Activated naive CD4-positive, alpha-beta T cell treated with Interleukin-2 at 50 U/mL for 16 hours (primary cell): ENCODE measurements around the gene ADAM10.
"Not testable (repeated sequence)": the region's sequence is repeated elsewhere in the genome, so short reads cannot be mapped to it uniquely, and the experiment has no call there.

ENCODE experiments used
- DNase-seq: peaks from one replicate; pipeline ENCODE4 v3.0.0-alpha.2; 2020

ADAM10 gene

DNA sequence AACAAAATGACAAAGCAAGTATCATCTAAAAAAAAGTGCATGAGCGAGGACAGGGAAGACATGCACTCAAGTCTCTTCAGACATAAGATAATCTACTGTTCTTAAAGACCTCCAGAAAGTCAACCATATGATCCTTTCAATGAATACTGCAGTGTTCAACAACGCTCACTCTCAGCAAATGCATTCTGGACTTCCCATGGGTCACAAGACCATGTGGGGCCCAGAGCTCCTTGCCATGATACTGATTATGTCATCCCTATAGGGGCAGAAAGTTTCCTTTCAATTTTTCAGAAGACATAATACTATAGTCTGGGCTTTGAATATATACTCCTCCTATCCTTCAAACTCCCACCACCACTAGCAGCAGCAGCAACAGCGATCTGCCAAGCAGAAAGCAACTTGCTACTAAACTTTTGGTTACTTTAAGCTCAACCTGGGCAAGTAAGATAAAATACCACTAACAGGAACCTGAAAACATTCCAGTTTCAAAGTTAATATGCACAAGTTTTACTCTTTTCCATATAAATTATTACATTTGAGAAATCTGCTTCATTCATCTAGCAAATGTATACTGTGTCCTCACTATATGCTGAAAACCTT lies 143.5 kb downstream of the ADAM10 start:
- DNase-seq = no peak

GRCh38 chr15:58604455-58604923 lies 145.0 kb downstream of the ADAM10 start:
- no peak for DNase-seq

GRCh38 chr15:58603927-58604326 lies 145.6 kb downstream of the ADAM10 start:
- not testable (repeated sequence) for DNase-seq

- DNase-seq = no peak
These were observed 146.7 kb downstream of the ADAM10 start for GRCh38 chr15:58602823-58603222.

DNA sequence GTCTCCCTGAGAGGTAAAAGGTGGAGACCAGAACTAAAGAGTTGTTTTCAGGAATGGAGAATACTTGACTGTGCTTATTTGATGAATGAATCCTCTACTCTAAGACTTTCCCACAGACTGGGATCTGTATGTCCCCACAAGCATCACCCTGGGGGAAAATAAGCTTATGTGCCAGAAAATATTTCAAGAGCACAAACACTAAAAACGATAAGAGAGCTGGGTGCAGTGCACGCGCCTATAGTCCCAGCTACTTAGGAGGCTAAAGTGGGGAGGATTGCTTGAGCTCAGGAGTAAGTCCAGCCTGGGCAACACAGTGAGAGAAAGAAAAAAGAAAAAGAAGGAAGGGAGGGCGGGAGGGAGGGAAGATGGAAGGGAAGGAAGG lies 150.7 kb downstream of the ADAM10 start:
- DNase-seq = no peak

DNA sequence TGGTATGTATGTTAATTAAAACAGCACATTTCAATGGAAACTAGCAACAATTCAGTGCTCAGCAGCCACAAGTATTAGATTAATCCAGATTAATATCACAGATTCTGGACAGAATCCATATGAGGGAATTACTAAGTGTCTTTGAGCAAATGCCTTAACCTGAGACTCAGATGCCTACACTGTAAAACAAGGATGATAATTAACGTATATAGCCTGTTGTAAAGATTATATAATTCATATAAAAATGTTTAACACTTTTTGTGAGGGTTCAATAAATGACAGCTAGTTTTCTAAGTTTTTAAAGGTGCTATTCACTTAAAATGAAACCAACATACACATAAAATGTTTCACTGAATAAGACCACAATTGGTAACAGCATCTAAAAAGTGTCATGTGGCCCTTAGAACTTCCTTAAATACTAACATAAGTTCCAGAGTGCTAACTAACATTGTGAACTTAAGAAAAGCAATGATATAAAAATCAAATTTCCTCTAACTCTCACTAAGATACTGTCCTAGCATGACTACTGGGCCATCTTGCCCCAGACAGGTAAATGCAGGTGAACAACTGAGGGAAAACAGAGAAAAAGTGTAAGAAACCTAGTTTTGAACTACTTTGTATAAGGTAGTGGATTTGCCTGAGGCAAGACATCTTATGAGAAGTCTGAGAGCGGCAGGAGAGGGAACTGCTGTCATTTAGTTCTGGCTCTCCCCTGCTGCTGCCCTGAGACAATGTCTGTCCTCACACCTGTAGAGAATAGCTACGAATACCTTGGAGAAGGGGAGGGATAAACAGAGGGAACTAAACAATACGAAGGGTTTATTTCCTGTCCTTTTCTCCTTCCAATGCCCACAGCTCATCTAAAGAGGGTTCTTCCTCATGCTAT lies 151.3 kb downstream of the ADAM10 start:
- no peak for DNase-seq

DNA sequence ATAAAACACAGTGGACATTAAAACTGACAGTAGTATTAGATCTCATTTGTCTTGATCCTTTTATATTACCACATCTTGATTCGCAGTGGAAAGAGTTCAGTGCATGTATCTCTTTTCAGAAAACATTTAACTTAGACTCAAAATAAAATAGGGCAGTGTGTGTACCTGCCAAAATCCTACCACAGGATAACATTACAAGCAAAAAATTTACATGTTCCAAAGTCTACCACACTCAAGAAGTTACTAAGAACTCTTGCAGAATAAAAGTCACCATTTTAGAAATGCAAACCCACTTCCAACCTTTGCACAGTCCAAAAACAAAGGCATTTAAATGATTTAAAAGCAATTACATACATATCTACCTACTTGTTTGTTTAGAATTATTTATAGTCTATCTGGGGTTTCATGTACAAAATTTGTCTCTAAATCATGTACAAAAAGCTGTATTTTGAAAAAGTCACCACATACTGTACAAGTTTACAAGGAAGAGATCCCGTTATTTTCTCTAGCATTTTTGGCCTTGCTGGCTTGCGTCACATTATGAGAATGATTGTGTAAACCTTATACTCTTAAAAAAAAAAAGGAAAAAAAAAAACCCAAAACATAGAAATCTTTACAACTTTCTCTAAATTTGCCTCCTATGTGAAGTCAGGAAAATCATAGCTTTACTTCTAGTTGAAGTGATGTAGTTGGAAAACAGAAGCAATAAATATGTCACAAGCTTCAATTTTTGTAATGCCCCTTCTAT lies 153.8 kb downstream of the ADAM10 start:
- no peak for DNase-seq

DNA sequence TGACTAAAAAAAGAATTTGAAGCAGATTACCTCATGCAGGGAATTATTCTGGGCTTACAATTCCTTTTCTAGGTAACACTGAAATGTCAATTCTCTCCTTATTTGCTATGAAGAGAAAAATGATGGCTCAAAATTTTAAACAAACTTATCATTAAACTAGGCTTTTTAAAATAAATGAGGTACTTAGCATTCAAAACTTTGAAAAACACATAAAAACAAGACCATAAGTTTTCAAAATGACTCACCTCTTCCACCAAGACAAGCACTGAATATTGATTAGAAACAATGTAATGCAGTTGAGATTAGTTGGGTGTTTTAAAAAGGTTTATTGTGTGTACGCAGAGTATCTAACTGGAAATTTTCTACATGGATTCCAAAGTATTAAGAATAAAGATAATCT lies 154.6 kb downstream of the ADAM10 start:
- no peak for DNase-seq

DNA sequence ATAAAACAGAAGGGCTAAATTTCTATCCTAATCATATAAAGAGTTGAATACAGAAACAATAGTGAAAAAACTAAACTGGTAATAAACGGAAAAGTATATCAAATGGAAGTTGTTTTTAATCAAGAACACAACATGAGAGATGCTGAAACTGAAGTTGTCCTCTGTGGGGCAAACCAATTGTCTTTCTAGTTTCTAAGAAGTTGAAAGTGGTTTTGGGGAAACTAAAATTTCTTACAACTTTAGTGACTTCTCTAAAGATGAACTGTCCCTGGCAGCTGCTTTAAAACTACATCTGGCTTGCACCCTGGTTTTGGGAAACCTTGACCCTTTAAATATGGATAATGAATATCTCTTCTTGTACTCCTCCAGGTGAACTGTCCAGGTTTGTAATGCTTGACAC lies 155.6 kb downstream of the ADAM10 start:
- no peak for DNase-seq

DNA sequence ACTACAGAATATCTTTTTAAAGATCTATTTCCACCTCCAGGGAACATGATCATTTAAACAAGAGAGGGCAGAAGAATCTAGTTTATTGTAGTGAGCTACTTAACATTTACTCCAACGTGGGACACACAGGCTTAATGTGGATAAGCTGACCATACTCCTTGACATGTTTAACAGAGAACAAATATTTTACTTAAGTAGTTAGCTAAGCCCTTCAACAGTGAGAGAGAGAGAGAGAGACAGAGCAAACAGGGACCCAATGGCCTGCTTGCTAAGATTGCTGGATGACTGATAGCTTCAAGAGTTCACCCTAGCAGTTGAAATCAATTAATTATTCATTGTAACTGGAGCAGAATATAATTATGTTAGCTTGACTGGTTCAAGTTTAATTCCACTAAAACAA lies 158.6 kb downstream of the ADAM10 start:
- DNase-seq = no peak

DNA sequence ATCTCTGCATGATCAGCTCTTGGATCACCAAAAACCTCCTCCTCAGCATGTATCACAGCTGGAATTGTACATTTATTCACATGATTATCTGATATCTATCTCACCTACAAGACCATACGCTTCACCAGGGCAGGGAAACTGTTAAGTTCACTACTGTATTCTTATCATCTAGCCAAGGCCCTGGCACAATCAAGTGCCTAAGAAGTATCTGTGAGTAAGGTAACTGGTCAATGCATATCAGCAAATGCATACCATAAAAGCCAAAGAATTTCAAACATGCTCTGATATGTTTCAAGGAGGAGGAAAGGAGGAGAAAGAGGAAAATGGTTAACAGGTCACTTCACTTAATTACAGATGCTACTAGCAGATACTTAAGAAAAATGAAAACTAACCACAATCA lies 159.3 kb downstream of the ADAM10 start:
- no peak for DNase-seq

DNA sequence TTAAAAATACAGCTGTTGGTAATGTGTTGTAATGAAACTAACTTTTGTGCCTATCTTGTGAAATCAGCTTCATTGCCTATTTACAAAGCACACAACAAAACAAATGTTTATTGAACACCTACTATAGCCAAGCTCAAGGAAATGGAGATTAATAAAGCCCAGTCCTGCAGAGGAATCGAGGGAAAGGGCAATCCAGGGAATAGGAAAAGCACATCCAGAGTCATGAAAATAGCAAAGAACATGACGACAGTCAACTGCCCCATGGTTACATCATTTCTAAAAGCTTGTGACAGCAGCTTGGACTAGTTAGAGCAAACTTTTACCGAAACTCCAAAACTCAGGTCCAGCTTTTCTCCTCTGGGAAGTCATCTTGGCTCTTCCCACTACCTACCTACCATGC lies 160.5 kb downstream of the ADAM10 start:
- DNase-seq = no peak

DNA sequence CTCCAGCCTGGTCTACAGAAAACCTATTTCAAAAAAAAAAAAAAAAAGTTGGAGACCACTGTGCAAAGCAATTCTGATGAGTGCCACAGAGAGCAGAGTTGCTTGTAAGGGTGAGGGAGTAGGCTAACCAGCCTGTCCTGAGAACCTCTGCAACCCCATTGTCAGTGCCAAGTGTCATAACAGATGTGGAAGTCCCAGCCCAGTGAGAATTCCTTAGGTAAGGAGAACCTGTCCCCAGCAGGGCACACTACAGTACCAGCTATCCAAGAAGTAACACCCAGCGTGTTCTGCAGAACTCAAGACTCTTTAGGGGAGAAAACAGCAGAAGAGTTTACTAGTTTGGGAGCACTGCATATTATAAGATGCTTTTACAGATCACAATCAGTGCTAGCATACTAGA lies 161.4 kb downstream of the ADAM10 start:
- no peak for DNase-seq

GRCh38 chr15:58587486-58587885 lies 162.0 kb downstream of the ADAM10 start:
- DNase-seq = no peak

DNA sequence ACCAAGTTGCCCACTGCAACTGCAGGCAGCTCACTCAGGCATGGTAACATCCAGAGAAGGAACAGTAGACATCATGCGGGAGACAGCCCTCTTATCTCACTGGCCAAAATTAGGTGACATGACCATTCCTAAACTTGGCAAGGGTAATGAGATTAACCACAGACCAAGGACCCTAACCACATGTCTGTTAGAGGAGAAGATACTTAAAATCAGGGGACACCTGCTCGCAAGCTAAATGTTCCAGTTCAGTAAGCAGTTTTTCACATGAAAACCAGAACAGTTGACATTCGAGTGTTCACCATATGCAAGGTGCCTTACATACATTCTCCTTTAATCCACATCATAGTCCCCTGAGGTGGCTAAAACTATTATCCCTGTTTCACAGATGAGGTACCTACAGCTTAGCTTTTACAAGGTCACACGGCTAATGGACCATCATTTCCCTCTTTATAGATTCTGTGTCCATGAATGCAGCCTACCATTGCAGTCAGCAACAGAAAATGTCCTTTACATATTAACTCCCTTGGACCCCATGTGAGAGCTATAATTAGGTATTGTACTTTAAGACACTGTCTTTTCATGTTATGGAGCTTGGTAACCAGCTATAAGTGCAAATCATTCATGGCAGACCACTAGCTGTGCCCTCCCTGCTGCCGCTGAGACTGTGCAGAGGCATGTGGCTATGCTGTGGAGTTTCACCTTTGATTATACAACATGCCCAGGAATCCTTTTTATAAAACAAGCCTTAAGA lies 163.6 kb downstream of the ADAM10 start:
- no peak for DNase-seq

DNA sequence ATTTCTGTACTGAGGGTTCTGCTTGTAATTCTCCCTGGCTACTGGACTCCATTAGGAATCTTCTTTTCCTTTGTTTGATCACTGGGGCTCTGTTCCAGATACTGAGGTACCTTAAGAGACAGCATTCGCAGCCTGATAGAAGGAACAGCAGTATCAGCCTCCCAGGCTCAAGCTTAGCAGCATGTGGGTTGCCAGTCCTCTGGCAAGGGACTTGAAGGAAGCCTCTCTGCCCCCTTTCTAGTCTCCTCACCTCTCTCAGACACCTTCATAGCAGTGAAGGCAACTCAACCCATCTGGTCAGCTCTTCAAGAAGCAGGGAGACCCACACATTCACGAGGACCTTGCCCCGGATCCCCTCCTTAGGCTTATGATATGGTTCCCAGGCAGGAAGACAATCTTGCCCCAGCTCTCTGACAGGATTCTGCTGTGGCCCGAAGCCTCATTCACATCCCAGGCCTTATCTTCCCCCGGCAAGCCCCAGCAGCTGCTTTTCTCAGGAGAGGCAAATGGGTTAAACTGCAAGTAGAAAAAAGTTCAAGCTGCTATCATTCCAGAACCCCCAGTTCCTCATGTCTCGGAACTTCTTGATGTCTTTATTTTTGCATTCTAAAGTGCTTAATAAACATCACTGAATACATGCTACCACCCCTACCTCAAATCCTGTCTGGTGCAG lies 164.6 kb downstream of the ADAM10 start:
- DNase-seq = no peak

DNA sequence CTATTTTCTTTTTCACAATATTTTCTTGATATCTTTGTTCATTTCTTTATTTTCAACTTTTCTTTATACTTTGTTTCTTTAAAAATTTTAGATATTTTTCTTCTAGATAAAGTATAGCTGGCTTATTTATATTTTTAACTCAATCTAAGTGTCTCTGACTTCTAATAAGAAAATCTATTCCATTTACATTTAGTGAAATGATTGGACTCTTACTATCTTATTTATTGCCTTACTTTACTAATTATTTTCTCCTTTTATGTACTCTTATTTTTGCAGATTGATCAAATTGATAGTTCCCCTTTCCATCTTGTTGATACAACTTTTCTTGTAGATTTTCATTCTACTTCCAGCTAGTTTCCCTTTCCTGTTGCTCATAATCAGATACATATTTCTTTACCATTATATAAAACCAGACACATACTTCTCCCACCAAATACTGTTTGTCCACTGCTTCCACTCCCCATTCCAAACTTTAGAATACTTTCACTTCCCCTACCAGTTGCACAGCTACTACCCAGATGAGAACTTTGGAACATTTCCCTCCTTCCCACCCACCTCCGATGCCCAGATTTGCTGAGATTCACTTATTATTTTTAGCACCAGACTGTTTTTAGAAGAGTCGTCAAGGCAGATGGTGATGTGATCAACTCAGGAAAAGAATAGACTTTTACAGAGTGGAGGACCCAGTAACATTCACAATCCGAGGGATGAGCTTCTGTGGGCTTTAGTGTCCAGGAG lies 166.2 kb downstream of the ADAM10 start:
- DNase-seq = no peak

- no peak for DNase-seq
These were observed 167.3 kb downstream of the ADAM10 start for GRCh38 chr15:58582160-58582559.

DNA sequence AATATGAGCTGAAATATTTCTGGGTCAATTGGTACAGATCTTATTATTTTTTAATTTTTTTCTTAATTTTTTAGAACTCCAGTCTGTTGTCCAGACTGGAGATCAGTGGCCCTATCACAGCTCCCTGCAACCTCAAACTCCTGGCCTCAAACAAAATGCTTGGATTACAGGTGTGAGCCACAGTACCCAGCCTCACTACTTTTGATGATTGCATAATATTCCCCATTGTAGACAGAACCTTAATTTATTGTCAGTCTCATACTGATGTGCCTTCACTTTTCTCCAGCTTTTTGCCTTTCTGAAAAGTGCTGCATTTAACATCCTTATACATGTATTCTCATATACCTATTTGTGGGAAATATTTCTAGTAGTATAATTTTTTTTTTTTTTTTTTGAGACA lies 172.8 kb downstream of the ADAM10 start:
- DNase-seq = no peak

DNA sequence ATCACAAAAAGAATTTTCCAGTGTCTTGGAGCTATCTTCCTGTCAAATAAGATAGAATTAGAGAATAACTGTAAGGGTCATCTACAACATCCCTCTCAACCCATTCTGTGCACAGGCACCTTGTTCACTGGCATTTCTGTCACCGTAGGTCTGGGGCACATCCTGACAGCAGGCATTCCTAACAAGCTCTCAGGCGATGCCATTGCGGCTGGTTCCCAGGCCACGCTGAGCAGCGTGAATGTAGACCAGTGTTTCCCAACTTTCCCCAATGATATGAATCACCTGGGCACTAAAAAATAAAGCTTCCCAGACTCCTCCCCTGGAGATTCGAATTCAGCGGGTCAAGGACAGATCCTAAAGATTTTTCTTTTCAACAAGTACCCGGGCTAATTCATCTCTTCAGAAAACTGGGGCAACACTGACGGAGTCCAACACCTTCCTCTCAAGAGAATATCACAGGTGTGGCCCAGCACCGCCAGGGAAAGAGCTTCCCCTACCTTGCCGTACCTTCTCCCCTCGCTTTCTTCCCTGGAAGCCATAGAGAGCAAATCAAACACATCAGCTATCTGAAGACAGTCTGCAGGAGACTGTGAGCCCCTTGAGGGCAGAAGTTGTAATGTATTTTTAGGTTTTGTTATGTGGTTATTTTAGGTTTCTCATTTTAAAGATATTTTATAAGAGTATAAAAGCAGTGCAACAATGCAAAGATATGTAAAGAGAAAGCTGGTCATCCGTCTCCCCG lies 174.3 kb downstream of the ADAM10 start:
- DNase-seq = no peak

GRCh38 chr15:58574631-58575030 lies 174.9 kb downstream of the ADAM10 start:
- DNase-seq = no peak
